ENCODE measurements around the gene SLC7A8. TPM values are rescaled to one million over a fixed set of nuclear protein-coding genes. Genes with fewer than 3 reads are reported as not detected.

The SLC7A8 gene
- total RNA-seq, 2 donors from 2014 or later: 21.5 to 23.8 TPM

- no peak overlapping the region for H3K4me3 ChIP-seq
- no peak for DNase-seq
- intact Hi-C loops (cut with DNase I): no loop called here
- no peaks in the 10 kb centered on the region for H3K9me3 ChIP-seq
- TF ChIP-seq CTCF (IDR thresholded peaks at IDR 0.05): no peak
- no peak overlapping the region for H3K27ac ChIP-seq
- H3K36me3 ChIP-seq: no peaks in the 10 kb centered on the region
- H3K9ac ChIP-seq (ENCODE audit: low read depth in 2 of 2, low read length in 2 of 2): no peak overlapping the region
- peaks cover 19% of the 10 kb centered on the region for H3K4me1 ChIP-seq
- H3K27me3 ChIP-seq: no peaks in the 10 kb centered on the region
Observed at GRCh38 chr14:23169622-23170021, 13.8 kb downstream of the SLC7A8 start.

- H3K36me3 ChIP-seq: no peaks in the 10 kb centered on the region
- no peaks in the 10 kb centered on the region for H3K27me3 ChIP-seq
- no peak for TF ChIP-seq CTCF (IDR thresholded peaks at IDR 0.05)
- H3K4me1 ChIP-seq: peaks cover 19% of the 10 kb centered on the region
- peak overlapping the region; percentile 67 for H3K27ac ChIP-seq
- H3K9me3 ChIP-seq: no peaks in the 10 kb centered on the region
- H3K9ac ChIP-seq (ENCODE audit: low read depth in 2 of 2, low read length in 2 of 2): peak overlapping the region in 1 of 2 donors; percentile 35
- intact Hi-C loops (cut with DNase I): no loop called here
- no peak overlapping the region for H3K4me3 ChIP-seq
- DNase-seq: no peak
Observed at GRCh38 chr14:23168246-23168645, 15.2 kb downstream of the SLC7A8 start.

- H3K4me1 ChIP-seq: peaks cover 19% of the 10 kb centered on the region
- H3K9ac ChIP-seq (ENCODE audit: low read depth in 2 of 2, low read length in 2 of 2): peak overlapping the region in 1 of 2 donors; percentile 35
- DNase-seq: no peak
- TF ChIP-seq CTCF (IDR thresholded peaks at IDR 0.05): no peak
- no peak overlapping the region for H3K4me3 ChIP-seq
- no peaks in the 10 kb centered on the region for H3K36me3 ChIP-seq
- intact Hi-C loops (cut with DNase I): no loop called here
- H3K9me3 ChIP-seq: no peaks in the 10 kb centered on the region
- peak overlapping the region; percentile 67 for H3K27ac ChIP-seq
- no peaks in the 10 kb centered on the region for H3K27me3 ChIP-seq
Observed at GRCh38 chr14:23167116-23167847, 16.2 kb downstream of the SLC7A8 start.

- H3K4me1 ChIP-seq: peaks cover 19% of the 10 kb centered on the region
- H3K27ac ChIP-seq: no peak overlapping the region
- H3K36me3 ChIP-seq: no peaks in the 10 kb centered on the region
- H3K9ac ChIP-seq (ENCODE audit: low read depth in 2 of 2, low read length in 2 of 2): no peak overlapping the region
- intact Hi-C loops (cut with DNase I): no loop called here
- no peaks in the 10 kb centered on the region for H3K27me3 ChIP-seq
- H3K4me3 ChIP-seq: no peak overlapping the region
- no peaks in the 10 kb centered on the region for H3K9me3 ChIP-seq
- DNase-seq: no peak
- no peak for TF ChIP-seq CTCF (IDR thresholded peaks at IDR 0.05)
Observed at GRCh38 chr14:23164949-23165348, 18.5 kb downstream of the SLC7A8 start.

GRCh38 chr14:23164250-23164649 lies 19.2 kb downstream of the SLC7A8 start:
- Histone ChIP-seq H3K9ac (ENCODE audit: low read depth in 2 of 2, low read length in 2 of 2) (no peak overlapping the region), H3K27ac (no peak overlapping the region), H3K4me3 (no peak overlapping the region), H3K36me3 (no peaks in the 10 kb centered on the region), H3K9me3 (no peaks in the 10 kb centered on the region), H3K4me1 (peaks cover 19% of the 10 kb centered on the region), H3K27me3 (no peaks in the 10 kb centered on the region)
- no peak for TF ChIP-seq CTCF (IDR thresholded peaks at IDR 0.05)
- DNase-seq: no peak
- intact Hi-C loops (cut with DNase I): no loop called here
